CD4-positive, alpha-beta T cell (primary cell): ENCODE measurements around the gene SPTBN4. TPM values are rescaled to one million over a fixed set of nuclear protein-coding genes. Genes with fewer than 3 reads are reported as not detected.

Experiments used
- ATAC-seq: fragments of 200-7000 bp; cut with Tn5 transposase; one replicate; pipeline ENCODE4 v1.10.0; 2022; ENCODE audit warnings: mild to moderate bottlenecking; ENCODE audit not compliant: poor library complexity
- CTCF ChIA-PET: fragments of 350-600 bp; sonication (Branson Sonifier 250); formaldehyde crosslinking; loops from one replicate; lab custom pipeline; 2021; ENCODE audit warnings: antibody characterized with exemption, inconsistent platforms; lab: Charles Lee
- POLR2A ChIA-PET: fragments of 350-600 bp; sonication (Branson Sonifier 250); formaldehyde crosslinking; loops from one replicate; lab custom pipeline; 2021; ENCODE audit warnings: antibody characterized with exemption, inconsistent platforms; lab: Charles Lee
- DNase-seq, 14 experiments: peaks; one replicate each; pipeline ENCODE4 v3.0.0-alpha.2; 2013 to 2020; ENCODE audit warnings: mixed read lengths in 2 of 14
- H3K27ac ChIP-seq, 2 donors: one replicate each; pipeline versions ENCODE4 v1.5.1 to v1.7.0; 2013; ENCODE audit warnings: low read length in 2 of 2, low read depth in 1 of 2, mild to moderate bottlenecking in 1 of 2
- H3K27me3 ChIP-seq, 2 experiments: 1 replicate in 1 of 2; 2 replicates in 1 of 2; pipeline versions ENCODE4 v1.6.1 to v1.7.0; 2013; ENCODE audit warnings: low read length in 2 of 2, control low read depth in 1 of 2, mild to moderate bottlenecking in 1 of 2, moderate library complexity in 1 of 2; ENCODE audit not compliant: insufficient read depth in 2 of 2, control insufficient read depth in 1 of 2
- H3K36me3 ChIP-seq: one replicate; pipeline ENCODE4 v1.6.1; 2013; ENCODE audit warnings: low read length, control low read depth; ENCODE audit not compliant: insufficient read depth
- H3K4me1 ChIP-seq: one replicate; pipeline ENCODE4 v1.6.1; 2013; ENCODE audit warnings: low read length, control low read depth; ENCODE audit not compliant: insufficient read depth
- H3K4me3 ChIP-seq: one replicate; pipeline ENCODE4 v1.5.1; 2013; ENCODE audit warnings: mild to moderate bottlenecking, low read length, moderate library complexity
- H3K9me3 ChIP-seq, 2 experiments: 1 replicate in 1 of 2; 2 replicates in 1 of 2; pipeline versions ENCODE4 v1.6.1 to v1.7.0; 2013; ENCODE audit warnings: low read length in 2 of 2, mild to moderate bottlenecking in 2 of 2, control low read depth in 1 of 2, moderate library complexity in 1 of 2; ENCODE audit not compliant: control insufficient read depth in 1 of 2, insufficient read depth in 1 of 2
- H3K27ac Mint-ChIP-seq: one replicate; pipeline ENCODE4 v1.8.0; 2020; ENCODE audit warnings: mixed read lengths
- H3K27me3 Mint-ChIP-seq: one replicate; pipeline ENCODE4 v1.8.0; 2021; ENCODE audit warnings: mixed read lengths
- H3K36me3 Mint-ChIP-seq: one replicate; pipeline ENCODE4 v1.8.0; 2021; ENCODE audit warnings: low read depth, mixed read lengths
- H3K4me1 Mint-ChIP-seq: one replicate; pipeline ENCODE4 v1.8.0; 2021; ENCODE audit warnings: low read depth, mixed read lengths
- H3K4me3 Mint-ChIP-seq: one replicate; pipeline ENCODE4 v1.8.0; 2020; ENCODE audit warnings: mild to moderate bottlenecking, mixed read lengths
- H3K9me3 Mint-ChIP-seq: one replicate; pipeline ENCODE4 v1.8.0; 2020; ENCODE audit warnings: mixed read lengths
- CTCF ChIP-seq: fragments of 200-600 bp; IDR thresholded peaks from one replicate; pipeline ENCODE4 v1.8.0; 2022; ENCODE audit warnings: antibody characterized with exemption, mild to moderate bottlenecking
- intact Hi-C, 2 experiments: fragments of 100-400 bp; cut with DNase I in 1 of 2; cut with micrococcal nuclease in 1 of 2; formaldehyde crosslinking; loops; one replicate each; pipeline versions ENCODE4 v1.15.1 to v1.9.0; 2023 to 2025; cut with DNase I, micrococcal nuclease
- polyA plus RNA-seq, 2 donors: library from polyadenylated mRNA; unstranded; fragments of 120-200 nt; gene quantifications; one replicate each; pipeline ENCODE4 v1.2.1, GENCODE V29; 2013
- total RNA-seq, 174 experiments: library from RNA in 2 of 174; stranded (reverse) in 2 of 174; gene quantifications; one replicate each; pipeline ENCODE4 v1.2.3 and lab custom pipeline; 2021 to 2026

SPTBN4 gene
- under 1 TPM; 0.59 to 0.88 TPM for total RNA-seq
- polyA plus RNA-seq (2013, experiment 1 of 2) = 0.24 TPM
- polyA plus RNA-seq (2013, experiment 2 of 2) = 0.26 TPM
- total RNA-seq (lab: John Stamatoyannopoulos, UW) = 0 to 27.5 (median 1.2) reads per million in 172 experiments

- peaks cover 0 to 16% of the 10 kb centered on the region in 2 experiments for H3K27me3 ChIP-seq
- no peaks in the 10 kb centered on the region for H3K36me3 Mint-ChIP-seq
- peak within 1 kb of the TSS; percentile 93 for H3K4me3 Mint-ChIP-seq
- ATAC-seq (no peak), DNase-seq (peak in 3 of 14 experiments; percentile 17 to 51 (median 21))
- no peaks in the 10 kb centered on the region for H3K9me3 Mint-ChIP-seq
- ChIA-PET POLR2A (interaction anchor here (3.3 kb wide), 1 partner anchor 46 kb away, joined by 42 read pairs; no protein-coding TSS in a partner anchor), CTCF (interaction anchor here (3.2 kb wide), 1 partner anchor 46 kb away, joined by 20 read pairs; no protein-coding TSS in a partner anchor)
- H3K4me3 ChIP-seq = peak within 1 kb of the TSS; percentile 81
- no peaks in the 10 kb centered on the region for H3K36me3 ChIP-seq
- H3K4me1 ChIP-seq = peaks cover 35% of the 10 kb centered on the region
- peak within 1 kb of the TSS in 1 of 2 donors; percentile 54 for H3K27ac ChIP-seq
- H3K4me1 Mint-ChIP-seq = peaks cover 30% of the 10 kb centered on the region
- intact Hi-C loops = loop anchor here (1.0 to 10.0 kb wide), 9 partner anchors 23 to 288 kb away; partner anchors contain the start of genes LTBP4 (in 2 of the 2), ACTMAP (in 1 of the 2), C19orf47 (in 1 of the 2) and PLD3 (in 1 of the 2)
- TF ChIP-seq CTCF = no peak
- no peaks in the 10 kb centered on the region for H3K9me3 ChIP-seq
- H3K27ac Mint-ChIP-seq = peak within 1 kb of the TSS; percentile 87
- H3K27me3 Mint-ChIP-seq = peaks cover 25% of the 10 kb centered on the region
Observed at GRCh38 chr19:40466985-40467734, at the start of gene SPTBN4. TSS of gene SPTBN4 (plus strand) at chr19:40467001. CDS start at chr19:40472622, 5,621 bp downstream.

GRCh38 chr19:40417643-40417981 is 49.2 kb upstream of the SPTBN4 start:
- intact Hi-C loops = no loop called here
- CTCF ChIA-PET = interaction anchor here (1.9 kb wide), 1 partner anchor 47 kb away, joined by 4 read pairs; no protein-coding TSS in a partner anchor
- ATAC-seq (no peak), DNase-seq (no peak)
- peaks cover 22% of the 10 kb centered on the region for H3K4me1 Mint-ChIP-seq
- Histone ChIP-seq H3K36me3 (peaks cover 4% of the 10 kb centered on the region), H3K27ac (no peak overlapping the region), H3K27me3 (no peaks in the 10 kb centered on the region), H3K9me3 (no peaks in the 10 kb centered on the region), H3K4me3 (no peak overlapping the region), H3K4me1 (peaks cover 30% of the 10 kb centered on the region)
- H3K36me3 Mint-ChIP-seq = peaks cover 6% of the 10 kb centered on the region
- POLR2A ChIA-PET = no interaction called here
- no peak for TF ChIP-seq CTCF
- no peaks in the 10 kb centered on the region for H3K9me3 Mint-ChIP-seq
- peak overlapping the region; percentile 42 for H3K4me3 Mint-ChIP-seq
- H3K27me3 Mint-ChIP-seq = peaks cover 4% of the 10 kb centered on the region
- H3K27ac Mint-ChIP-seq = no peak overlapping the region

- ChIA-PET POLR2A (no interaction called here), CTCF (interaction anchor here (1.9 kb wide), 1 partner anchor 46 kb away, joined by 4 read pairs; no protein-coding TSS in a partner anchor)
- Histone ChIP-seq H3K27ac (no peak overlapping the region), H3K36me3 (peaks cover 9% of the 10 kb centered on the region), H3K27me3 (no peaks in the 10 kb centered on the region), H3K4me3 (no peak overlapping the region), H3K9me3 (no peaks in the 10 kb centered on the region), H3K4me1 (peaks cover 34% of the 10 kb centered on the region)
- DNase-seq (no peak), ATAC-seq (no peak)
- Mint-ChIP-seq H3K4me1 (peaks cover 24% of the 10 kb centered on the region), H3K27me3 (peaks cover 4% of the 10 kb centered on the region), H3K9me3 (no peaks in the 10 kb centered on the region), H3K27ac (no peak overlapping the region), H3K36me3 (peaks cover 6% of the 10 kb centered on the region), H3K4me3 (peak overlapping the region; percentile 42)
- intact Hi-C loops = no loop called here
- no peak for TF ChIP-seq CTCF
Observed at GRCh38 chr19:40418040-40418439, 48.8 kb upstream of the SPTBN4 start.
